ENCODE measurements around the gene AGPAT3.
"Not testable (repeated sequence)": the region's sequence is repeated elsewhere in the genome, so short reads cannot be mapped to it uniquely, and the experiment has no call there.

AGPAT3 gene

GRCh38 chr21:43834146-43834905 lies 30.7 kb upstream of the AGPAT3 start:
- DNase-seq, result no peak

DNA sequence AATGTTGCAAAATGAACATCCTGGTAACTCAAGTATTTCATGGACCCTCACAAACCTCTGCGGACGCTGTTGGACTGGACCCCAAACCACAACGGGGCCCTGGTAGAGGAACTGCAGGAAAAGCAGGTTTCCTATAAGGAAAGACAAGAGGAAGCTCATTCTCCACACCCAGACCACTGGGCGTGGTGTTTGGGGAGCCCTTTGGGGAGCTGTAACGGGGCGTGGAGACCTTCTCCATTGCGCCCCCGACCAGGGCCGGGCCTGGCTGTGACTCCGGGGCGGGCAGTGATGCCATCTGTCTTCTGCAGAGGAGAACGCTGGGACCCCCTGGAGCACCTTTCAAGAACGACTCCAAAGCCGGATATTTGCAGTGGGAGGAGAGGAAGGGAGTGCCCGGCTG lies 30.0 kb upstream of the AGPAT3 start:
- DNase-seq, result no peak

DNA sequence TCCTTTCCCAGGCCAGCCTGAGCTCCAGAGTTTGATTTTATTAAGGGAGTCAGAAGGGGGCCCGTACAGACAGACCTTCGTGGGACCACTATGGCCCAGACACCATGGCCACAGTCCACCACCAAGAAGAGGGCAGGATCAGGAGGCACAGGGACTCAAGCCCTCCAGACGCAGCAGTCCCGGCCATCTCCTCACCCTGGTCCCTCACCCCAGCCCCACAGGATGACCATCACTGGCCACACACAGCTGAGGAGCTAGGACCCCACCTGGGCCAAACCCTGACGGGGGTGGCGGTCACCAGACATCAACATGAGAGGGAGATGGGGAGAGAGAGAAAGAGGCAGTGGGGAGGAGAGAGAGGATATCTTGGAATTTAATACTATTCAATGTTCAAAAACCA lies 29.2 kb upstream of the AGPAT3 start:
- DNase-seq, result no peak

GRCh38 chr21:43836616-43837015 lies 28.4 kb upstream of the AGPAT3 start:
- DNase-seq, result no peak

GRCh38 chr21:43840259-43840658 lies 24.8 kb upstream of the AGPAT3 start:
- no peak for DNase-seq

DNA sequence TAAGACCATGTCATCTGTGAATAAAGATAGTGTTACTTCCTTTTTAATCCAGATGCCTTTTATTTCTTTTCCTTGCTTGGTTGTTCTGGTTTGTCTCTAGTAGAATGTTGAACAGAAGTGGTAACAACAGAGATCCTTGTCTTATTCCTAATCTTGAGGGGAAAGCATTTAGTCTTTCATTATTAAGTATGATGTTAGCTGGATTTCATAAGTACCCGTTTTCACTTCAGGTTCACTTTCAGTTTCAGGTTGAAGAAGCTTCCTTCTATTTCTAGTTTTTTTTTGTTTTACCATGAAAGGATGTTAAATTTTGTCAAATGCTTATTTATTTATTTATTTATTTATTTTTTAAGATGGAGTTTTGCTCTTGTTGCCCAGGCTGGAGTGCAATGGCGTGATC lies 22.3 kb upstream of the AGPAT3 start:
- peak; percentile 58 to 79 for DNase-seq

DNA sequence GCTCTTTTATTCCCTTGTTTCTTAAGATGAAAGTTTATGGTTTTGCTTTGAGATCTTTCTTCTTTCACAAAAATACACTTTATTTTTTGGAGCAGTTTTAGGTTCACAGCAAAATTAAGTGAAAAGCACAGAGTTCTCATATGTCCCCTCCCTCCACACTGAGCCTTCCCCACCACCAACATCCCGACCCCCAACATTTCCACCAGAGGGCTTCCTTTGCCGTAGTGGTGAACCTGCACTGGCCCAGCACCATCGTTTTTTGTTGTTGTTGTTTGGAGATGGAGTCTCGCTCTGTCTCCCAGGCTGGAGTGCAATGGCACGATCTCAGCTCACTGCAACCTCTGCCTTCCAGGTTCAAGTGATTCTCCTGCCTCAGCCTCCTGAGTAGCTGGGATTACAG lies 20.1 kb upstream of the AGPAT3 start:
- DNase-seq, result not testable (repeated sequence)

GRCh38 chr21:43845386-43845785 lies 19.6 kb upstream of the AGPAT3 start:
- no peak for DNase-seq

DNA sequence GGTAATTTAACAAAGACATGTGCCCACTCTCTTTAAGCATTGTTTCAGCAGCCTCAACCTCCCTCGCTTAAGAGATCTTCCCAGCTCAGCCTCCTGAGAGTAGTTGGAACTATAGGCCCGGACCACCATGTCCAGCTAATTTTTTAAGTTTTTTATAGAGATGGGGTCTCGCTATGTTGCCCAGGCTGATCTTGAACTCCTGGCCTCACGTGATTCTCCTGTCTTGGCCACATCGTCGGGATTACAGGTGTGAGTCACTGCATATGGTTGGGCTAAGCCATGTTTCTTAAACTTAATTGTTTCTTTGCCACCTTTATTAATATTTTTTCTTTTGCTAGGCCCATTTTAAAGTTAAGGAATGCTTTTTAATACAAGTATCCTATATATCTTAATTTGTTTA lies 18.6 kb upstream of the AGPAT3 start:
- DNase-seq, result no peak

DNA sequence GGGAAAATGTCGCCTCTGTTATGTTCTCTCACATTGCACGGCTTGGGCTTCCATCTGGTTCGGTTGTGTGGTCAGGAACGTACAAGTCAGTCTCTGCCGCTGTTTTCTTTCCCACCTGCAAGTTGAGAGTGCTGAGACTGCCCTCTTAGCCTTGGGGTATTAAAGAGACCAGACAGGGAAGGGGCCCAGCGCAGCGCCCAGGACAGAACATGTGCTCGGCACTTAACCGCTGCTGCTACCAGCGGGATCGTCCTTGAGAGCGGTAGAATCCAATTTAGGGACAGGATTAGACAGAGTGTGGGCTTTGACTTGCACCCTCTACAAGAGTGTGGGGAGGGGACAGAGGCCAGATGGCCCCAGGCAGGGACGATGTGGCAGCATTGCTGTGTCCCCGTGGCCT lies 17.7 kb upstream of the AGPAT3 start:
- DNase-seq, result no peak

DNA sequence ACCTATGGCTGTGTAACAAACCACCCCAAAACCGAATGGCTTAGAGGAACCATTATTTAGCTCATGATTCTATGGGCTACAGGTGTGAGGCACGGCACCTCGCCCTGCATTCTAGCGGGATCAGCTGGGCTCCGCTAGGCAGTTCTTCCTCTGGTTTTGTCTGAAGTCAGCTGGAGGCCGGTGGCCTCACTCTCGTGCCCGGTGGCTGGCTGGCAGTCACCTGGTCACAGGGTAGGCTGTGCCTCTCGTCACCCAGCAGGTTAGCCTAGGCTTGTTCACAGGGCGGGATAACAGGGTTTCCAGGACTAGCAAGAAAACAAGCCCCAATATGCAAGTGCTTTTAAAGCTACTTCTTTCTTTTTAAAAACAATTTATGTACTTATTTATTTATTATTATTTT lies 16.3 kb upstream of the AGPAT3 start:
- DNase-seq, result no peak

DNA sequence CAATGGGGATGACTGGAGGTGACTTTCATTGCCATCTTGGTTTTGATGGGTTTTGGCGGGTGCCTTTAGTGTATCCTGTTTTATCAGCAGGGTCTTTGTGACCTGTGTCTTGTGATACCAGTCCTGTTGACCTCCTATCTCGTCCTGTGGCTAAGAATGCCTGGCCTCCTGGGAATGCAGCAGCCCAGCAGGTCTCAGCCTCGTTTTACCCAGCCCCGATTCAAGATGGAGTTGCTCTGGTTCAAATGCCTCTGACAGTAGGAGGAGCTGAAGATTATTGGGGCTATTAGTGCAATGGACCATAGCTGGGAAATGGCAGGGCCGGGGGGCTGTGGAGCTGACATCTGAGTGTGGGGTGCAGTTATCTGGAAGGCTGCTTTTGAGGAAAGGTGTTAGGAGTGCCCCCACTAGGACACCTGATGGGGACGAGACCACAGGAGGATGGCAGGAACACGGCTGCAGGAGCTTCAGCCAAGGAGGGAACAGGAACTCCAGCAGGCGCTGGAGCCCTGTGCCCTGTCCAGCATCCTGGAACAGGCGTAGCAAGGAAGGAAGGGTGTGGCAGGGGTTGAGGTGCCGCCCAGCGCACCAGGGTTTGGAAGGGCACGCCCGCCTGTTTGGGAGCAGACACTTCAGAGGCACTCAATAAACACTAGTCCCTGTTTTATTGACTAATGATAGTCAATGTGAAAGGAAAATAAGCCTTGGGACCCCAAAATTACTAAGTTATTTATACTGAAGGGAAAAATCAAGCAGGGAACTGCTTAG lies 15.3 kb upstream of the AGPAT3 start:
- no peak for DNase-seq

DNA sequence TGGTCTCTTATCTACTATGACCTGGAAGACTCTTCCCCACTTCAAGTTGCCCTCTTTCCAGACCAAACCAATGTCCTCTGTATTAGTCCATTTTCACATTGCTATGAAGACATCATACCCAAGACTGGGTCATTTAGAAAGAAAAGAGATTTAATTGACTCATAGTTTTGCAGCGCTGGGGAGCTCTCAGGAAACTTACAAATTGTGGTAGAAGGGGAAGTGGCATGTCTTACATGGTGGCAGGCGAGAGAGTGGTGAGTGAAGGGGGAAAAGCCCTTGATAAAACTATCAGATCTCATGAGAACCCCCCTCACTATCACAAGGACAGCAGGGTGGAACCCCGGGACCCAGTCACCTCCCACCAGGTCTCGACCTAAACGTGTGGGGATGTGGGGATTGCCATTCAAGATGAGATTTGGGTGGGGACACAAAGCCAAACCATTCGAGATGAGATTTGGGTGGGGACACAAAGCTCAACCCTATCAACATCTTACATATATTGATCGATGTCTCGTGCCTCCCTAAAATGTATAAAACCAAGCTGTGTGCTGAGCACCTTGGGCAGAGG lies 14.2 kb upstream of the AGPAT3 start:
- peak in 1 of 2 donors; percentile 67 for DNase-seq

GRCh38 chr21:43851593-43851992 lies 13.4 kb upstream of the AGPAT3 start:
- no peak for DNase-seq

DNA sequence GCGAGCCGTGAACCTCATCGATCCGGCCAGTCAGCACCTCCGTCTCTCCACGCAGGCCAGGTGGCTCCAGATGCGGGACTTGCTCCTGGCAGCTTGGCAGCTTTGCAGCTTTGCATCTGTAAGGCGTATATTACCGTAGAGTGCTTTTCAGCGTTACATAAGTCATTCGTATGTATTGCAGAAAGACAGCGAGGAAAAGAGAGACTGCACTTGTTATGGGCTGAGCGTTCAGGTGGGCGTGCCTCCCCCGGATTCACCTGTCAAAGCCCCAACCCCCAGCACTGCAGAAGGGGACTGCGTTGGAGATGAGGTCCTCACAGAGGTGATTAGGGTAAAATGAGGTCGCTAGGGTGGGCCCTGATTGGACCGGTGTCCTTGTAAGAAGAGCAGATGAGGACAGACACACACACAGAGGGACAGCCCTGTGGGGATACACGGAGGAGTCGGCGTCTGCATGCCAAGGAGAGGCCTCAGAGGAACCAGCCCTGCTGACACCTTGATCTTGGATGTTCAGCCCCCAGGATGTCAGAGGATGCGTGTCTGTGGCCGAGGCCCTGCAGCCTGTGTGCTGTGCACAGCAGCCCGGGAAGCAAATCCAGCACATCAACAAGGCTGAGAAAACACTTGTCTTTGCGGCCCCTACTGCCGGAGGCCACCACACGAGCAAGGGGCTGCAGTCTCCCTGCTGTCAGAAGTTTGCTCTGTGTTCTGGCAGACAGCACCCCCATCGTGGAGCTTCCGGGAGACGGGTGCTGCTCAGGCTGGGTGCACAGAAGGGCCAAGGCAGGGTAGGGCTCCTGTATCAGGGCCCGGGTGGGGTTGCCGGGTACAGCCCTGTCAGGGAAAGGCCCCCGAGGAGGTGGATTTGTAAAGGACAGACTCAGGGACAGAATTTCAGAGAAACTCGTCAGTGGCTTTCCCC lies 10.9 kb upstream of the AGPAT3 start:
- DNase-seq, result no peak

DNA sequence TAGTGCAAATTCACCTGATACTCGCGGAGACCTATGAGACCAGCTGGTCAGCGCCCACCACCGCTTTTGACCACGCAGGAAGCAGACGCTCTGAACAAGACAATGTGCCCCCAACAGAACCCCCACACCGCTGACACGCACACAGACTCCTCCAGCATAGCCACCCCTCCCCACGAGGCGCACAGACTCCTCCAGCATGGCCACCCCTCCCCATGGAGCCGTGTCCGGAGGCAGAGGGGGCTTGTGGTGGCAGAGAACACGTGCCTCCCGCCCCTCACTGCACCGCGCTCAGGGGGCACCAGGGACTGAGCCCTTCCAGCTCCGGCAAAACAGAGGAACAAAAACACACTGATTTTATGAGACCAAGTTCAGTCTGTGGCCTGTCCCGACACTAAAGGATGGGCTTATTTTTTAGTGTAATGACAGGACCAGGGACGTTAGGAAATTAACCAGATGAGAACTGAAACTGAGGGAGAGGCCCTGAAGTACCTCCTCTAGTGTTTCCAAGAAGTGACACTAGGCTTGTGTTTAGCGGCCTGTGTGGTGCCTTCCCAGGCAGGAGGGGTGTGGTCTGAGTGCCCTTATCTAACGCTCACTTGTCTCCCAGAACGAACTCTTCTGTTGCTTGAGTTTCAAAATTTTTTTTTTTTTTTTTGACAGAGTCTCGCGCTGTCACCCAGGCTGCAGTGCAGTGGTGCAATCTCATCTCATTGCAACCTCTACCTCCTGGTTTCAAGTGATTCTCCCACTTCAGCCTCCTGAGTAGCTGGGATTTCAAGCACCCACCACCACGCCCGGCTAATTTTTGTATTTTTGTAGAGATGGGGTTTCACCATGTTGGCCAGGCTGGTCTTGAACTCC lies 10.0 kb upstream of the AGPAT3 start:
- peak; percentile 86 to 96 for DNase-seq

- DNase-seq, result no peak
Measured at GRCh38 chr21:43855955-43856354, 9.1 kb upstream of the AGPAT3 start.

DNA sequence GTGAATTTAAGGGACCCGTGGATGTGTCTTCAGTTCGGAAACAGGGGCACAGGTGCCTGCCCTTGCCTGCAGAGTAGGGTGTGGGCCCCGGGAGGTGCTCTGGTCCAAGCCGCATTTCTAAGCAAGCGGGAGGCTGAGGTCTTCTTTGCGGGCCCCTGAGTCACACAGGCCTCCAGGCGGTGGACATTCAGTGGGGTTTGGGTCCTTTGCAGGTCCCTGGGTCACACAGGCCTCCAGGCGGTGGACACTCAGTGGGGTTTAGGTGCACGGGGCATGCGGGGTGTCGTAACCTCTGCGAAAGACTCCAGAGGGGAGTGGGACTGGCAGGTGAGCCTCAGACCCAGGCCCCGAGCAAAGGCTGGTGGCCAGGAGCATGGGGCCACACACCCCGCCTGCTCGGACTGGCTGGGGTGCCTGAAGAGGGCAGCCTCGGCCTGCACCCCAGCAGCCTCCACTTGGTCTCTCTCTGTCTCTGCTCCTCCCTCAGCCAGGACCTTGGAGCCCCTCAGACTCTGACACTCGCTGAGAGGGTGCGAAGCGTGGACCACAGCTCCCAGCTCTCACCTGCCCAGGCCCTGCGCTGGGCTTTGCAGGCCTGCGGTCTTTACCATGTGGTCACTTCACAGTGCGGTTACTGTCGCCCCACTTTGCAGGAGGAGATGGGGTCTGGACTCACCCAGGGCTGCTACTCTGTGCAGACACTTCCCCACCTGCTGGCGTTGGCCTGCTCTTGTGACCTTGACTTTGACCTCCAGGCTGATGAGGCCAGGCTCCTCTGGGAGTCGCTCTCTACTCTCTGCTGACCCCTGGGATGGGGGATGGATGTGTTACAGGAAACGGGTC lies 6.0 kb upstream of the AGPAT3 start:
- no peak for DNase-seq

GRCh38 chr21:43859747-43860214 lies 5.2 kb upstream of the AGPAT3 start:
- no peak for DNase-seq

GRCh38 chr21:43861706-43862105 lies 3.3 kb upstream of the AGPAT3 start:
- no peak for DNase-seq

Measured in inflammatory macrophage (primary cell).